GM13976 (cell line): ENCODE measurements around the gene GABBR2.

Source experiments
- DNase-seq: peaks from one replicate; pipeline ENCODE4 v3.0.0; 2012; ENCODE audit warnings: low spot score
- in situ Hi-C: fragments of 300-500 bp; cut with MboI; formaldehyde crosslinking; loops from one replicate; pipeline ENCODE4 v1.12.0; 2022; ENCODE audit warnings: low sequenced_read_pairs, mixed read lengths, inconsistent platforms; ENCODE audit not compliant: unreplicated experiment
- TF ChIP-seq, protein P1 (sequence below): IDR thresholded peaks from 2 replicates; pipeline ENCODE4 v1.5.1; 2012; ENCODE audit warnings: borderline replicate concordance, mild to moderate bottlenecking; ENCODE audit not compliant: insufficient read depth; ENCODE audit errors: extremely low read depth, missing control alignments, control extremely low read depth

The GABBR2 gene

DNA sequence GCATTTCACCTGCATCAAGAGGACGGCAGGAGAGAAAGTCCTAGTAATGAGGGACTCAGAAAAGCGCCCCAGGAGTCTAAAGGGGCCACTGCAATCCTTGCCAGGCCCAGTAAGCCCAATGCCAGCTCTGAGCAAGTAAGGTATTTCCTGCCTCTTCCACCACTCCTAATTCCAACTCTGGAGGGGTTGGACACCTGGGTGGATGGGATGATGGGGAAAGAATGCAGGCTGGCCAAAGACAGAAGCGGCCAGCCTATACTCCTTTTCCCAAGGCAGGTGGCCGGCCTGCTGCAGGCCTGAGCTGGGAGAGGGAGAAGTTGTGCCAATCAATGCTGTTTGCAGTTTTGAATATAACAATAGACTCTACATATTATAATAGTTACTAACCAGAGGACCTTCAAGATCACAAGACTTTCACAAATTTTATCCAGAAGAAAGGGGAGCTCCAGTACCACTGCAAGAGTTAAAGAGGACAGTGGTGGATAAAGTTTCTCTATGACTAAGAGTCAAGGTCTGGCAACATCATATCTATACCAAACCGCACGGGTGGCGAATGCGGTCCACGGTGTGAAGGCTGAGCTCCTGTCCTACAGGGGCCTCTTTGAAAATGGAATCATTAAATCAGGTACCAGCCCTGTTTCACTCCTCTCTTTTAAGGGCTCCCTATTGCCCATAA lies 338.3 kb downstream of the GABBR2 start:
- in situ Hi-C loops = no loop called here
- TF ChIP-seq, protein P1, sequence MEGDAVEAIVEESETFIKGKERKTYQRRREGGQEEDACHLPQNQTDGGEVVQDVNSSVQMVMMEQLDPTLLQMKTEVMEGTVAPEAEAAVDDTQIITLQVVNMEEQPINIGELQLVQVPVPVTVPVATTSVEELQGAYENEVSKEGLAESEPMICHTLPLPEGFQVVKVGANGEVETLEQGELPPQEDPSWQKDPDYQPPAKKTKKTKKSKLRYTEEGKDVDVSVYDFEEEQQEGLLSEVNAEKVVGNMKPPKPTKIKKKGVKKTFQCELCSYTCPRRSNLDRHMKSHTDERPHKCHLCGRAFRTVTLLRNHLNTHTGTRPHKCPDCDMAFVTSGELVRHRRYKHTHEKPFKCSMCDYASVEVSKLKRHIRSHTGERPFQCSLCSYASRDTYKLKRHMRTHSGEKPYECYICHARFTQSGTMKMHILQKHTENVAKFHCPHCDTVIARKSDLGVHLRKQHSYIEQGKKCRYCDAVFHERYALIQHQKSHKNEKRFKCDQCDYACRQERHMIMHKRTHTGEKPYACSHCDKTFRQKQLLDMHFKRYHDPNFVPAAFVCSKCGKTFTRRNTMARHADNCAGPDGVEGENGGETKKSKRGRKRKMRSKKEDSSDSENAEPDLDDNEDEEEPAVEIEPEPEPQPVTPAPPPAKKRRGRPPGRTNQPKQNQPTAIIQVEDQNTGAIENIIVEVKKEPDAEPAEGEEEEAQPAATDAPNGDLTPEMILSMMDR = no peak
- no peak for DNase-seq

GRCh38 chr9:98369896-98370295 lies 338.8 kb downstream of the GABBR2 start:
- TF ChIP-seq, protein P1 = no peak

DNA sequence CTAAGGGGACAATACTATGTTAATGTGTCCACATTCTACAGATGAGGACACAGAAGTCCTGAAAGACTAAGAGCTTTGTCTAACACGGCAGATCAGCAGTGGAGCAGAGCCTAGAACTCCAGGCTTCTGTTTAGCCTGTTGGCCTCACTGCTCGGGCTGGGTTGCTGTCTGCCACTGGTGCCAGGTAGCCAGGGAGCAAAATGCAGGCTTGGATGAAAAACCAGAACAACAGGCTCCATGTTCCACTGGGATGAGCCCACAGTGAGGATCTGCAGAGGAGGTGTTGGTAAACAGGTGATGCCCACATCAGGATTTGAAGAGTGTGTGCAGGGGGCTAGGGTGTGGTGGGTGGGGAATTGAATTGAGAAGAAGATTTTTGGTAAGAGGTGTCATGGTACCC lies 339.3 kb downstream of the GABBR2 start:
- DNase-seq = no peak
- in situ Hi-C loops = no loop called here
- TF ChIP-seq, protein P1 = no peak

More at GRCh38 chr9:98369896-98370295, 338.8 kb downstream of the GABBR2 start:
- in situ Hi-C loops = no loop called here
- no peak for DNase-seq

- TF ChIP-seq, protein P1 = no peak
- DNase-seq = no peak
- in situ Hi-C loops = no loop called here
Observed at GRCh38 chr9:98369066-98369425, 339.7 kb downstream of the GABBR2 start.

DNA sequence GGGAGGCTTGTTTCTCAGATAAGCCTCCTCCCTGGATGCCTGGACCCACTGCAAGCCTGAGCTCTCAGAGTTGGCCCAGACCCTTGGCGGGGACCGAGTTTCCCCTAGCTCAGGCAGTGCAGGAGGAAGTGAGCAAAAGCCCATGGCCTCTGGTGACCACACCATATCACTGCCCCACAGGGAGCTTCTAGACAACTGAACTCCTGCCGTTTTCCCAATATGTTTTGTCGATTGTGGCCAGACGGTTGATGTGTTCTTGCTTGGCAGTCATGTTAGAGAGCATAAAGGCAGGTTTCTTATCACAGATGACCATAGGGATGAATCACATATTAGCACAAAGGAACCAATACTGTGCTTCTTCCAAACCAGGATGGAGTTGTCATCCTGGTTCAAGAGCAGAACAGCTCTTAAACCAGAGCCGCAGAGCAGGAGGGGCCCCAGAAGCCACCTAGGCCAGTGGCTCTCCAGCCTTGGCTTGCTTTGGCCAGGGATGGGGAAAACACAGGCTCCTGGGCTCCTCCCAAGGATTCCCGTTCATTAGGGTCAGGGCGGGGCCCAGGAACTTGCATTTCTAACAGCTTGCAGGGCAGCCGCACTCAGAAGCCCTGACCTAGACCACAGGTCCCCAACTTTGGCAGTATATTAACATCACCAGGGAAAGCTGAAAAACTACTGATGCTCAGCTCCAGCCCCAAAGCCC lies 340.2 kb downstream of the GABBR2 start:
- DNase-seq = no peak
- in situ Hi-C loops = no loop called here
- TF ChIP-seq, protein P1 = no peak

DNA sequence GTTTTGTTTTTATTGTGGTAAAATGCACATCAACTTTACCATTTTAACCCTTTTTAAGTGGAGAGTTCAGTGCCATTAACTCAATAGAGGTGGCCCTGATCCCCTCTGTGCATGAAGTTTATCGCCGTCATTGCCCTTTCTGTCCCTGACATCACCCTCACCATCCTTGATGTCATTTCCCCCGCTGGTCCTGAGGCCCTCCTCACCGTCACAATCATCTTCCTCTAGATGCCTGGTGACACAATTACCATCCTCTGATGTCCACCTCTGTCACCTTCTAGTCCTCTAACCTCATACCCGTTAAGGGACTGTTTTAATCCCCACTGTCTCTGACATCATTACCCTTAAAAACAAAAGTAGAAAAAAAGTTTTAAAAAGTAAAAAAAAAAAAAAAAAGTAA lies 340.8 kb downstream of the GABBR2 start:
- DNase-seq = no peak
- TF ChIP-seq, protein P1 = no peak
- in situ Hi-C loops = no loop called here
